HG03025 (cell line): ENCODE measurements around the gene MGME1.
A peak's percentile ranks its signal among the peaks of the same experiment; 100 is the strongest.
"Not testable (repeated sequence)": the region's sequence is repeated elsewhere in the genome, so short reads cannot be mapped to it uniquely, and the experiment has no call there.

Experiments
- ATAC-seq: cut with Tn5 transposase; IDR thresholded peaks from one replicate; pipeline ENCODE4 v1.9.1; 2021; ENCODE audit warnings: mild to moderate bottlenecking, moderate library complexity; ENCODE audit not compliant: unreplicated experiment, low FRiP score

MGME1 gene

DNA sequence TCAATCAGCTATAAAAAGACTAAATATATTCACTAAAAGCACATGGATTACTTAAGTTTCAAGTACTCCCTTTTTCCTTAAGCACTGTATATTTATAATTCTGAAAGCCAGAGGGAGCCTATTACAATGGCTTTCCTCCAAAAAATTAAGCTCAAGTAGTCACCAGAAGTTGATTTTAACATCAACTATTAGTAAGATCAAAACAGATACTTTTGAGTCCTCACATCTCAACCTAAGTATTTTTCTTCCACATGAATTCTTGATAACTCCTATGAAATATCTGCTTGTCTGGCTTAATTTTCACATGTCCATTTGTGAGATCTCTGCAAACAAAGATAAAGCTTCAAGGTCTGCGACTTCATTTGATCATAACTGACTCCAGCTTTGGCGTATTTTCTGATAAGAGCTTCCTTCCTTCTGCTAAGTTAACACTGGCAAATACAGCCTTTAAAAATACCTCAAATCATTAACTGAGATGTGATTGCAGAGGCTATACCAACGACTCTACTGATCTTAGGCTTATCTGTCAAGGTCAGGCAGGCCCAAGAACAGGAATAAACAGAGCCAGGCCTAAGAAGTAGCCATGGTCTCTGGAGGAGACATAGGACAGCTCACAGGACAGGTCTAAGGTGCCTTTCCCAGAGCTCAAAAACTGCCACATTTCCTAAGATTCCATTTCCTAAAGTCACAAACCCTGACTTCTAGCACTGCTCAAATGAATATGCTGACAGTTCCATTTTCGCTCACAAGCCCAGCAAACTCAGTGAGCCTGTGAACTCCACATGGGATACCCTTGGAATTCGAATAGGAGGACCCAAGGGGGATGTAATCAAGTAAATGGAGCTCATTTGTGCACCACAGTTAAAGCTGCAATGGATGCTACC is 10.2 kb upstream of the MGME1 start:
- no peak for ATAC-seq

DNA sequence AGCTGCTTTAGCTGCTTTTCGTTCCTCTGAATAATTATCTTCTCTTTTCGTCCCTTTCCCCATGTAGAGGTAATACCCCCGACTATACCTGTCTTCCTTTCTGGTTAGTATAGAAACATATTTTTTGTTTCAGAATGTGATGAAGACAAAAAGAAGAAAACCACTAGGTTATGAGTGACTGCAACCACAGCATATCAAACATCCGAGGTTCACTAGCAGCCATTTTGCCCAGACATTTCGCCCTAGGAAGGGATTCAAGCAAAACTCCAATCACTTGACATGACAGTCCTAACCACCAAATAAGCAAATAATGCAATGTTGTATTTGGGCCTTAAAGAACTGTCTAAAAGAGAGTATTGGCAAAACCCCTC is 9.6 kb upstream of the MGME1 start:
- ATAC-seq = no peak

DNA sequence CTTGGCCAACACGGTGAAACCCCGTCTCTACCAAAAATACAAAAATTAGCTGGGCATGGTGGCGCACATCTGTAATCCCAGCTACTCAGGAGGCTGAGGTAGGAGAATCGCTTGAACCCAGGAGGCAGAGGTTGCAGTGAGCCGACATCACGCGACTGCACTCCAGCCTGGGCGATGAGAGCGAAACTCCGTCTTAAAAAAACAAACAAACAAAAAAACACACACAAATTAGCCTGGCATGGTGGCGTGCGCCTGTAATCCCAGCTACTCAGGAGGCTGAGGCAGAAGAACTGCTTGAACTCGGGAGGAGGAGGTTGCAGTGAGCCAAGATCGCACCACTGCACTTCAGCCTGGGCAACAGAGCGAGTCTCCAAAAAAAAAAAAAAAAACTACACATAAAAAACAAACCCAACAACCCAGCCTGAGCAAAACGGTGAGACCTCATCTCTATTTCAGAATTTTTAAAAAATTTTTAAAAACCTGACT is 8.4 kb upstream of the MGME1 start:
- not testable (repeated sequence) for ATAC-seq

DNA sequence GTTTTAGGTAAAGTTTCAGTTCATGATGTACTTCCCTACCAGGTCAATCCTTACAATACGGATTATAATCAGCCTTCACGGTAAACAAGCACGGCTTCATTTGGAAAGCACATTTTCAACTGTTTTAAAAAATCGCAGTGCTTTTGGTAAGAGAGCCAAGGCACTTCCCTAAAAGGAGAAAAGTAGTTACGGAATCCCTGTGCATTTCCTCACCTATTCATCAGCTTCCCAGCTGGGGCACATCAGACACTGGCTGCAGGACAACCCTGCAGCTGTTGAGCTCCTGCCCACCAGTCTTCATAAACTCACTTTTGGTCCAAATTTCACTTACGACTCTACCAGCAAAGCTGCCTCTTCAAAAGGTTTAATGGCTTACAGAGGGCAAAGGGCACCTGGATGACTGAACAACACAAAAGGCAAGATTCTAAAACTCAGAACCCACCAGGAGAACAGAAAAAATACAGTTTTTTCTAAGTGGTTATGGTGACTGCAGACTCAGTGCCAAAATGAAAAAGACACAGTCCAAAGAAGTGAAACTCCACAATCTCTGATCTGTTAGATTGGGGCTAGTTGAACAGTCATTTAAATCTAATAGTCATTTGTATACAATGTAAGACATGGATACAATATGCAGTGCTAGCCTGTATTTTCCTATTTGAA is 7.8 kb upstream of the MGME1 start:
- ATAC-seq = no peak

DNA sequence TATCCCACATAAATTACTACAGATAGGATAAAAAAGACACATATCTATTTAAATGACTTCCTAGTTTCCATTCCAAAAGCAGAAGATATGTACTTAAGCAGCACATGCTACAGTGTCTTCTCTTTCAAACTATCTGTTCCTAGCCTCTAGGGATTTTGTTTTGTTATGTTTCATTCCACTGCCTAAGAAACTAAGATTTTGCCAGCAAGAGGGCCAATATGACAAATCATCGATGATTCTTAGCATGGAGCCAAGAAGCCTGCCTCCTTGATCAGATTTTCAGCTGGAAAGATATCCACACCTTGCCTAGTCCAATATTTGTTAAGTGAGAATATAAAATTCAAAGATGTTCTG is 7.3 kb upstream of the MGME1 start:
- no peak for ATAC-seq

DNA sequence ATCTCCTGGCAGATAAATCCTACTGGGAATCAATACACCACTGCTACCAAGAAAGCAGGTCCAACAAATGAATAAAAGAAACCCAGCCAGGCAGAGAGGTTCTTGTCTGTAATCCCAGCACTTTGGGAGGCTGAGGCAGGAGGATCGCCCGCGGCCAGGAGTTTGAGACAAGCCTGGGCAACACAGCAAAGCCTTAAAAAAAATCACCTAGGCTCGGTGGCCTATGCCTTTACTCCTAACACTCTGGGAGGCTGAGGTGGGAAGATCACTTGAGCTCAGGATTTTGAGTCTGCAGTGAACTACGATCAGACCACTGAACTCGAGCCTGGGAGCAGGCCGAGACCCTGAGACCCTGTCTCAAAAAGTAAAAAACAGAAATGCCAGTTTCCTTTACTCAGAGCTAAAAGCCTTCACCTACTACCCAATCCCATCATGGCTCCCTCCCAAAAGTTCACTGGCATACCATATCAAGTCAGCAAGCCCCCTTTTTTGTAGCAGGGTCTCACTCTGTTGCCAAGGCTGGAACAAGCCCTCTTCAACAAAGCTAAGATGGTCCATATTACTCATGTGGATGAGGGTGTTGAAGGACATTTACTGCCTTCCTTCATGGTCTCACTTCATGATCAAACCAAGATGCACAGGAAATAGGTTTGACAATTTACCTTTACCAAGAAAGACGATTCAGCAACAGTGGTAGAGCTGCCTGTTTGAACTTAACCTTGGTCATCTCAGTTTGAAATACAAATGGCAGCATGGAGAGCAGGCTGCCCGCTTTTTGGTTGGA is 5.5 kb upstream of the MGME1 start:
- ATAC-seq = no peak

DNA sequence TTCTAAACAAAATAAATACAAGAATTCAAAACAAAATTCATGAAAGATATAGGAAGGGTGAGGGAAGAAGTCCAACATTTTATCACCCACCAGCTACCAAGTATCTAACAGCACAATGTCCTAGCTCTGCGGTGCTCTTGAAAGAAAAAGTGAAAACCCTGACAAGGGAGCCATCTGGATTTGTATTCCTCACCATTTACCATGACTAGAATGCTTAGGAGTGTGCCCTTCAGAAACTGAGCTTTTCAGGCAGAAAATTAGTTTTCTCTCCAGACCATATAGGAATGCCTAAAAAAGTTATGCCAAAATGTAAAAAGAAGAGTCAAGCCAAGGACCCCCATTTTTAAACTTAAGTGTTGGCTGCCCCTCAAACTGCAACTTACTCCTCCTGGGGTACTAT is 4.7 kb upstream of the MGME1 start:
- no peak for ATAC-seq

DNA sequence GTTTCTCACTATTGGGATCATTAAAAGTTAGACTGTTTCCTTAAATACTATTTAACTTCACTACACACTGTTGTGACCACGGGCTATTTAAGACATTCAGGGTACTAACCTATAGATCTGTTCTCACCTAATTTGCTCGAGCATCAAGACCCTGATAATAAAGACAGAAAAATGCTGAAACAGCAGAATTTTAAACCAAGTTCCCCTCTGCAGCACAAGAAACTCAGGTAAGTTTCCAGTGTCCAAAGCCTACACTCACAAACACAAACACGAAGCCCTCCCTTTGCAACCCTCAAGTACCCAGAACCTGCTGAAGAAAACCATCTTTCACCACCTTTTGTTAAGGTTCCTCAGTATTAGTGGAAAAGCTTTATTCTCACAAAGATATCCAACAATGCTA is 4.2 kb upstream of the MGME1 start:
- no peak for ATAC-seq

DNA sequence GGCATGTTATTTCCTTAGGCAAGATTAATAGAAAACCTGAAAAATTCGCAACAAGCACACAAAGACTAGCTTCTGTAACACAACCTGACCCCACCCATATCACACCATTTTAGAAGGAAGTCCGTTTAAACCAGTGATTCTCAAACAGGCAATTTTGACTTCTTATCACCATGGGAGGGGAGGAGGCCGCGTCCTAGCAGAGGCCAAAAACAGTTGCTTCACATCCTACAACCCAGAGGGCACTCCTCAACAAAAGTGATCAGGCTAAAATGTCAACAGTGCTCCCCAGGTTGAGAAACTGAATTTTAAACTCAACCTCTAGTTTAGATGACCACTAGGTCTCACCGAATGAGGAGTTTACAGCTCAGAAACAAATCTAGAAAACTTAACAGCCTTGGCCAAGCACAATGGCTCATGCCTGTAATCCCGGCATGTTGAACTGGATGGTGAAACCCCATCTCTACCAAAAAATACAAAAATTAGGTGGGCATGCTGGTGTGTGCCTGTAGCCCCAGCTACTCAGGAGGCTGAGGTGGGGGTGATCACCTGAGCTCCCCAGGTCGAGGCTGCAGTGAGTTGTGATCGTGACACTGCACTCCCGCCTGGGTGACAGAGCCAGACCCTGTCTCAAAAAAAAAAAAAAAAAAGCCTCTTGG is 3.6 kb upstream of the MGME1 start:
- no peak for ATAC-seq

DNA sequence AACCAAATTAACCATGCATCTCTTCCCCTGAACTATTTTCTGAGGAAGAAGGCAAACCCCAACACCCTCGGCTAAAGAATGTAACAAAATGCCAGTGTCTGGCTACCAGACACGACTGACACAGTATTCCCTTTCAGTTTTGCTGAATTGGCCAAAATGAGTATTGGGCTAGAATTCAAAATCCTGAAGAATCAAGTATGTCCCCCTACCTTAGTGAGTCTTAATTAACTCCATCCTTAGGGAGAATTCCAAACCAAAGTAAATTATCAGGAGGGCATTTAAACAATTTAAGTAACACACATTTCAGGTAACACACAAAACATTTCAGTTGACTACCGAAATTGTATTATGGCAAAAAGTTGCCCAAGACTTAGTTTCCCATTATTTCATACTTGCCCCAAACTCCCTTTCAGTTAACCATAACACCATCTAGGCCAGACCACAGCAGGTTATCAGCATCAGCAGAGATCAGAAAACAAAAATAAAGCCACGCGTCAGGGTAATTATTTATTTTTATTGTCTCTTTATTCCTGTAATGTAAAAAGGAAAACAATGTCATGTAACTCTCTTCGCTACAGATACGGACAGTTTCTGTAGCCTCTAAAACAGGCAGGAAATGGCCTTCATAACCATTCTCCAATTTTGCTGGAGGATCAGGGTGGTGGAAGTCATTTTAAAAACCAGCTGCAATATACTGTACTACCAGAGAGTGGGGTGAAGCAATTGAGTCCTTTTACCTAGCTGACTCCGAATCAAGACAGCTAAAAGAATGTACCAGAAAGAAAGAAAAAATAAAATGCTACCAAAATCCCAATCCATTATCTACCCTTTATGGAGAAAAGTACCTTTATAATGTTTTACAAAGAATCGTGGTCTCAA is 2.1 kb upstream of the MGME1 start:
- no peak for ATAC-seq

DNA sequence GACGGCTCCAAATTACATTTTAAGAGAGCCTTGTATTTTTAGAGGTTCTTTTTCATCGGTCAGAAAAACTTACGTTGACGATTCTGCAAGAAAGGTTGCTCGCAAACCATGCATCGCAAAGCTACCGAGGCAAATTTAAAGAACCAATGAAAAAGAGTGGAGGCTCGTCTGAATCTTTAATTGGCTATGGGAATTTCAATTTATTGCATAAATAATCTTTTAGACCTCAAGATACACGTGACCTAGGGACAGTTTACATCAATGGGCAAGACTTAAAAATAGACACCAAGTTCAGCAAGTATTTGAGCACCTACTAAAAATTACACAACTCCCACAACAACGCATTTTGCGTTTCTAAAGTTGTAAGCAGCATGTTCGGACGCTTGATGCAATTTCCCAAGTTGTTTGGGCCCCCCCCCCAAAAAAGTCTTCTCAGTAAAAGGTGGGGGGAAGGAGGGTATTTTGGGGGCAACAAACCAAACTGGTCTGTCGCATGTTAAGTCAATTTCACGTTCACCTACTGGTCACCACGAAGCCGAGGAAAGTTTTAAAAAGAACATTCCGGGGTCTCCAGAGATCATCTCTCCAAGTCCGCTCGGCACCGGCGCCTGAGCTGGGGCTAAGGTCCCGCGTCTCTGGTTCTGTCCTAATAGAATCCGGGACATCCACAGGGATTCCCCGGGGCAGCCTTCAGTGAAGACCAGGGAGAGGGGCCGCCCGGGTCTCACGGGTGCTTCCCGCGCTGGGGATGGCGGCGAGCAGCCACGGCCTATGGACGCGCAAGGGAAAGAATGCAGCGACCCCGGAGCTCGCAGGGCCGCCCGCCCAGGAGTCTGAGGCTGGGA is 1.1 kb upstream of the MGME1 start:
- ATAC-seq = peak; percentile 3

DNA sequence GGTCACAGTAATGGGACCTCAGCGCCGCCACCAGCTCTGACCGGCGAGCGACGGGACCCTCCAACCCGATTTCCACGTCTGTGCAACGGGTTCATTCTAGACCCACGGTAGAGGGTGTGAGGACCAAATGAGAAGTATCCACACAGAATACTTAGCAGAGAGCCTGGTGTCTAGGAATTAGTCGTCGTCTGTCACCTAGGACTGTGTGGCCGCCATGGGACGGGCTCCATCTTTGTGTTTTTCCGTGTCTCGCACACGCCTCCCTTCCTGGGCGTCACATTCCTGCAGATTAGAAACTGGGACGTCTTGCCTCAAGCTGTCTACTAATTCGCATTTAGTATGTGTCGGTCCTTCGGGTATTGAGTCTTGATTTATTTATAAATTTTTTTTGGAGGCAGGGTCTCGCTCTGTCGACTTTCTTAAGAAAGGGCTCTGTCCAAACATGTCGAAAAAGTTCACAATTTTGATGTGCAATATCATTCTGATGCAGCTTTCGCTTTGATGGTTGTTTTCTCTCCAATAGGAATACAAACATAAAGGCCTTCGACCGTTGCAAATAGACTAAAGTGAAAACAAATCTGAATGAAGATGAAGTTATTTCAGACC is 563 bp downstream of the MGME1 start:
- no peak for ATAC-seq

DNA sequence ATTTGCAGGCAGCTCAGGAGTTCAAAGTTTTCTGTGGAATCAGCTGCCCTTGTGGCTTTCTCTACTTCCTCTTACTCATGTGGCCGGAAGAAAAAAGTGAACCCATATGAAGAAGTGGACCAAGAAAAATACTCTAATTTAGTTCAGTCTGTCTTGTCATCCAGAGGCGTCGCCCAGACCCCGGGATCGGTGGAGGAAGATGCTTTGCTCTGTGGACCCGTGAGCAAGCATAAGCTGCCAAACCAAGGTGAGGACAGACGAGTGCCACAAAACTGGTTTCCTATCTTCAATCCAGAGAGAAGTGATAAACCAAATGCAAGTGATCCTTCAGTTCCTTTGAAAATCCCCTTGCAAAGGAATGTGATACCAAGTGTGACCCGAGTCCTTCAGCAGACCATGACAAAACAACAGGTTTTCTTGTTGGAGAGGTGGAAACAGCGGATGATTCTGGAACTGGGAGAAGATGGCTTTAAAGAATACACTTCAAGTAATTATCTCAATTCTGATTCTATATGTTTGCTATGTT is 1.1 kb downstream of the MGME1 start:
- ATAC-seq = no peak

DNA sequence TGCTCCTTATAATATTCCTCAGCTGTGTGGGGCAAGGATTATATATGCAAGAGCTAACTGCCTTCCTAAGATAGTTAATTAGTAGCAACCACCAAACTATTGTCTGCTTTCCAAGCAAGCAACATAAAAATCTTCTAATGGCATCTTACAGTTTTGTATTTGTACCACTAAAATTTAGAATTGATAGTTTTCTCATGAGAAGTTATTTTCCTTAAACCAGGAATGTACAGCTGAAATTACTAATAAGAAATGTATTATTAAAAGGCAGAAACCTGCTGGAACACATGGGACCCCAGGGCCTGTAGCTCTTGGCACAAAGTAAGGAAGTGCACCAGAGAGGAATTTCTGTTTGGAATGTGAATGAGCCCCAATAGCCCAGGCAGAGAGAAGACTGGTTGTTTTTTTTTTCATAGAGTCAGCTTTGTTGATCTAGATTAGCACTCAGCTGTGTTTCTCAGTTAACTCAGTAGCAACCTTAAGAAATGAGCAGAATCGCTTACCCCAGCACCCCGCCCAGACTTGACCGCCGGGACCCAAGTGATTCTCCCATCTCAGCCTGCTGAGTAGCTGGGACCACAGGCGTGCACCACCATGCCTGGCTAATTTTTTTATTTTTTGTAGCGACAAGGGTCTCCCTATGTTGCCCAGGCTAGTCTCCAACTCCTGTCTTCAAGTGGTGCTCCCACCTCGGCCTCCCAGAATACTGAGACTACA is 2.6 kb downstream of the MGME1 start:
- ATAC-seq = no peak

DNA sequence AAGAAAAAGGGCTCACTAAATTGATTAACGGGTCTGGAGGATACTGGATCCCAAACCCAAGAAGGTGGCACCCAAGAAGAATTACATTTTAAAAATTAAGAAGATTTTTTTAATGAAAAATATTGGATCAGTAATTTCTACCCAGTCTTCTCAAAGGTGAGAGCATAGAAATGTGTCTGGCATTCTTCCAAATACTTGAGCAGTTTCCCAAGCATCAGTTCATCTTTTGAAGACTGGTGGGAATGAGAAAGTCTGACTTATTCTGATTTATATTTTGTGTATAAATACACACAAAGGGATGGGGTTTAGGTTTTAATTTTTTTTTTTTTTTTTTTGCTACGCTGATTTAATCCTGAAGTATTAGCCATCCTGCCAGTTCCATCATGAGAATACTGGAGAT is 3.3 kb downstream of the MGME1 start:
- ATAC-seq = no peak

DNA sequence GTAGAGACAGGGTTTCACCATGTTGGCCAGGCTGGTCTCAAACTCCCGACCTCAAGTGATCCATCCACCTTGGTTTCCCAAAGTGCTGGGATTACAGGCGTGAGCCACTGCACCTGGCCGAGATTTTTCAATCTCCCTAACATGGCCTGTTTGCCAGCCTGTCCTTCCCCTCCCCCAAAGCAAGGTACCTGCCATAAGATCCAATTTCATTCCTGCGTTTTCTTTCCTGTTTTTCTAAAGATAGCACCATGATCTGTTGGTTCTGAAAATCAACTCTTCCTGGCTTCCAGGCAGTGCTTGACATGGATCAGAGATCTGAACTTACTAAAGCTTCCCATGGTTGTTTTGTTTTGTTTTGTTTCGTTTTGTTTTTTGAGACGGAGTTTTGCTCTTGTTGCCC is 7.5 kb downstream of the MGME1 start:
- no peak for ATAC-seq

DNA sequence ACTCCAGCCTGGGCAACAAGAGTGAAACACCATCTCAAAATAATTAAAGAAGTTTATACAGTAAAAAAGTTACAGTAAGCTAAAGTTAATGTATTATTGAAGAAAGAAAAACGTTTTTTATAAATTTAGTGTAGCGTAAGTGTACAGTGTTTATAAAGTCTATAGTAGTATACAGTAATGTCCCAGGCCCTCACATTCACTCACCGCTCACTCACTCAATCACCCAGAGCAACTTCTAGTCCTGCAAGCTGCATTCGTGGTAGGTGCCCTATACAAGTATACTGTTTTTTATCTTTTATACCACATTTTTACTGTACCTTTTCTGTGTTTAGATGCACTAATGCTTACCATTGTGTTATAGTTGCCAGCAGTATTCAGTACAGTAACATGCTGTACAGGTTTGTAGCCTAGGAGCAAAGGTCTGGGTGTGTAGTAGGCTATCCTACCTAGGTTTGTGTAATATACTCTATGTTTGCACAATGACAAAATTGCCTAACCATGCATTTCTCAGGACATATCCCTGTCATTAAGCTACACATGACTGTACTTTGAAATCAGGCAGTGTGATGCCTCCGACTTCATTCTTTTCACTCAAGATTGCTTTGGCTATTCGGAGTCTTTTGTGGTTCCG is 16.7 kb downstream of the MGME1 start:
- ATAC-seq = no peak
